ENCODE results near the gene CASP2.

The CASP2 gene

DNA sequence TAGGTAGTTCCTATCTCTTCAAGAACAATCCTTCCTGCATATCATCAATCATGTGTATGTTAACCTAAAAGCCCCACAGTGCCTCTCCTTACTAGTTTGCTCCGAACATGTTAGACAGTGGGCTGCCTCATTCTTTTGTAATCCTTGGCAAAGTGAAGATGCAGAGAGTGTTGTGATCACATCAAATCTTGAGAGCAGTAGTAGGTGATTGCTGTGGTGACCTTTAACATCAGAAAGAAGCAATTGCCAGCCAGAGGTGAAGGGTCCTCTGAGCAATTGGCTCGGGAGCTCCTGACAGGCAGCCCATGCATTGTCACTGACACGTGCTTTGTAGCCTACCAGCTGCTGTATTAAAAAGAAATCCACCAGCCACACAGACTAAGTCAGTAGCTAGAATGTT lies 44.5 kb upstream of the CASP2 start:
- TF ChIP-seq, protein P1, sequence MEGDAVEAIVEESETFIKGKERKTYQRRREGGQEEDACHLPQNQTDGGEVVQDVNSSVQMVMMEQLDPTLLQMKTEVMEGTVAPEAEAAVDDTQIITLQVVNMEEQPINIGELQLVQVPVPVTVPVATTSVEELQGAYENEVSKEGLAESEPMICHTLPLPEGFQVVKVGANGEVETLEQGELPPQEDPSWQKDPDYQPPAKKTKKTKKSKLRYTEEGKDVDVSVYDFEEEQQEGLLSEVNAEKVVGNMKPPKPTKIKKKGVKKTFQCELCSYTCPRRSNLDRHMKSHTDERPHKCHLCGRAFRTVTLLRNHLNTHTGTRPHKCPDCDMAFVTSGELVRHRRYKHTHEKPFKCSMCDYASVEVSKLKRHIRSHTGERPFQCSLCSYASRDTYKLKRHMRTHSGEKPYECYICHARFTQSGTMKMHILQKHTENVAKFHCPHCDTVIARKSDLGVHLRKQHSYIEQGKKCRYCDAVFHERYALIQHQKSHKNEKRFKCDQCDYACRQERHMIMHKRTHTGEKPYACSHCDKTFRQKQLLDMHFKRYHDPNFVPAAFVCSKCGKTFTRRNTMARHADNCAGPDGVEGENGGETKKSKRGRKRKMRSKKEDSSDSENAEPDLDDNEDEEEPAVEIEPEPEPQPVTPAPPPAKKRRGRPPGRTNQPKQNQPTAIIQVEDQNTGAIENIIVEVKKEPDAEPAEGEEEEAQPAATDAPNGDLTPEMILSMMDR (IDR thresholded peaks at IDR 0.05), result no peak
- Histone ChIP-seq H3K27me3 (no peaks in the 10 kb centered on the region), H3K27ac (no peak overlapping the region), H3K4me3 (ENCODE audit: low read depth in 1 of 2, low read length in 1 of 2) (no peak overlapping the region), H3K36me3 (no peaks in the 10 kb centered on the region), H3K9me3 (no peaks in the 10 kb centered on the region), H3K4me1 (ENCODE audit: control insufficient read depth in 1 of 2, insufficient read depth in 1 of 2, low read depth in 1 of 2, low read length in 1 of 2) (peaks cover 53 to 58% of the 10 kb centered on the region in 2 experiments)

DNA sequence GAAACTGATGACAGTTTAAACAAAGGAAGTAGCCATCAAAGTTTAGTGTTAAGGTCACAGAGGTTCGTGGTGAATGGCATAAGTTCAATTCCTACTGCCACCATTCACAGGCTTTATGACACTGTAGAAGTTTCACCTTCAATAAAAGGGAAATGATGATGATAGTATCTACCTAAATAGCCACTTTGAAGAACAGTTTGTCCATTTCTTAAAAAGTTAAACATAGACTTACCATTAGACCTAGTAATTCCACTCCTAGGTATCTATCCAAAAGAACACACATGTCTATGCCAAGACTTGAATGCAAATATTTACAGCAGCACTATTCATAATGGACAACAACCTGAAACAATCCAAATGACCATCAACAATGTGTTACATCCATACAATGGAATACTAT lies 43.8 kb upstream of the CASP2 start:
- H3K9me3 ChIP-seq, result no peaks in the 10 kb centered on the region
- H3K4me3 ChIP-seq (ENCODE audit: low read depth in 1 of 2, low read length in 1 of 2), result no peak overlapping the region
- no peaks in the 10 kb centered on the region for H3K27me3 ChIP-seq
- no peaks in the 10 kb centered on the region for H3K36me3 ChIP-seq
- peaks cover 46 to 53% of the 10 kb centered on the region in 2 experiments for H3K4me1 ChIP-seq (ENCODE audit: control insufficient read depth in 1 of 2, insufficient read depth in 1 of 2, low read depth in 1 of 2, low read length in 1 of 2)
- TF ChIP-seq, protein P1 (IDR thresholded peaks at IDR 0.05), result no peak
- no peak overlapping the region for H3K27ac ChIP-seq

DNA sequence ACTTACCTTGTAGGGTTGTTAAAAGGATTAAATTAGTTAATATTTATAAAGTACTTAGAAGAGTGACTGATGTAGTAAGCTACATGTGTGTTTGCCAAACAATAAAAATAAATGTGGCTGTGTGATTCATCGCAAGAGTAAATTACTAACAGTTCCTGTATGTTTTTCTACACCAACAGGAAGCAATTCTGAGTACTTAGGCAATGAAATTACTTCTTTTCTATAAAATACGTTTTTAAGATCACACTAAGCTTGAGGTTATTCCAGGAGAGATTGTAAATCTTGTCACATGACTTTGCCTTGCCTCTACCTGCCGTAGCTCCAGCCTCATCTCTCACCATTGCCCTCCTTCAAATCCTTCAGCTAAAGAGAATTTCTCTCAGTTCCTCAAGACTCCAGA lies 43.0 kb upstream of the CASP2 start:
- Histone ChIP-seq H3K27me3 (no peaks in the 10 kb centered on the region), H3K36me3 (no peaks in the 10 kb centered on the region), H3K27ac (peak overlapping the region; percentile 37), H3K9me3 (no peaks in the 10 kb centered on the region), H3K4me1 (ENCODE audit: control insufficient read depth in 1 of 2, insufficient read depth in 1 of 2, low read depth in 1 of 2, low read length in 1 of 2) (peaks cover 38 to 46% of the 10 kb centered on the region in 2 experiments), H3K4me3 (ENCODE audit: low read depth in 1 of 2, low read length in 1 of 2) (no peak overlapping the region)
- TF ChIP-seq, protein P1 (IDR thresholded peaks at IDR 0.05), result no peak

DNA sequence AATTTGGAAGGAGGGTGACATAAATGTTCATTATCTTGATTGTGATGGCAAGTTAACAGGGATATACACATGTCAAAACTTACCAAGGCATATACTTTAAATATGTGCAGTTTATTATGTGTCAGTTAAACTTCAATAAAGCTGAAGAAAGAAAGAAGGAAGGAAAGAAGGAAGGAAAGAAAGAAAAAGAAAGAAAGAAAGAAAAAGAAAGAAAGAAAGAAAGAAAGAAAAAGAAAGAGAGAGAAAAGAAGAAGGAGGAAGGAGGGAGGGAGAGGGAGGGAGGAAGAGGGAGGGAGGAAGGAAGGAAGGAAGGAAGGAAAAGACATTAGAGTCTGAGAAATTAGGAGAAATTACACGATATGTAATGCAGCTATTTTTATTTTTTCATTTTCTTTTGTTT lies 40.8 kb upstream of the CASP2 start:
- no peaks in the 10 kb centered on the region for H3K9me3 ChIP-seq

DNA sequence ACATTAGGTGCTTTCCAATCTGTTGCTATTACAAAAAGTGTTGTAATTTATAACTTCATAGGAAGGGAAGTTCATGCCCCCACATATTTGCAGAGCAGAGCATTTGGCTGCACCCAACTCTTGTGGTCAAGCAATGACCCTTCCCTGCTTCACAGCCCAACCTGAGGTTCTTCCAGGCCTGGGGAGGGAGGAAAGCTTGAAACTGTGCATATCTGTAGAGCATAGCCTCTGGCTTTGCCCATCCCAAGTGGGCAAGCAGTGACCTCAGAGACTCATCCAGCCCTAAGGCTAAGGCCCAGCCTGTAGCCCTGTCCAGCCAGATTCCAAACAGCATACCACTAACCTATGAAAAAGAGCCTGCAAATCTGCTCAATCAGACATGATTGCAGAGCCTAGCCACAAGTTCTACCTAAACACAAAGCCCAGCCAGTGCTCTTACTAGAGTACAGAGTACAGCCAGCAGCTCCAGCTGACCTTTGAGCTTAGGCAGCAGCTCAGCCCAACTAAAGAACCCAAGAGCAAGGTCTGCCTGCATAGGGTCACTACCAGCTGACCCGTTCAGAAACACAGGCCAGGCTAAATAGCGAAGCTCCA lies 39.3 kb upstream of the CASP2 start:
- Histone ChIP-seq H3K4me1 (ENCODE audit: control insufficient read depth in 1 of 2, insufficient read depth in 1 of 2, low read depth in 1 of 2, low read length in 1 of 2) (peaks cover 29 to 50% of the 10 kb centered on the region in 2 experiments), H3K27ac (no peak overlapping the region), H3K27me3 (no peaks in the 10 kb centered on the region), H3K4me3 (ENCODE audit: low read depth in 1 of 2, low read length in 1 of 2) (no peak overlapping the region), H3K36me3 (no peaks in the 10 kb centered on the region), H3K9me3 (no peaks in the 10 kb centered on the region)
- TF ChIP-seq, protein P1 (IDR thresholded peaks at IDR 0.05), result no peak

More for the DNA sequence above, 40.8 kb upstream of the CASP2 start:
- no peak overlapping the region for H3K4me3 ChIP-seq (ENCODE audit: low read depth in 1 of 2, low read length in 1 of 2)
- H3K27ac ChIP-seq, result no peak overlapping the region
- H3K36me3 ChIP-seq, result no peaks in the 10 kb centered on the region
- no peaks in the 10 kb centered on the region for H3K27me3 ChIP-seq
- H3K4me1 ChIP-seq (ENCODE audit: control insufficient read depth in 1 of 2, insufficient read depth in 1 of 2, low read depth in 1 of 2, low read length in 1 of 2), result peaks cover 29 to 50% of the 10 kb centered on the region in 2 experiments
- TF ChIP-seq, protein P1 (IDR thresholded peaks at IDR 0.05), result no peak

Measured in neutrophil (primary cell).